Transverse colon (tissue), 4 donors: ENCODE data around the gene HHIPL1.

ENCODE experiments used
- EP300 ChIP-seq: sonication (generic); formaldehyde crosslinking; IDR thresholded peaks from one replicate; pipeline ENCODE4 v1.6.1; 2017; ENCODE audit warnings: antibody characterized with exemption, low read depth
- POLR2A ChIP-seq: fragments of 450-650 bp; IDR thresholded peaks from one replicate; pipeline ENCODE4 v1.6.1; 2016; ENCODE audit warnings: antibody characterized with exemption, mild to moderate bottlenecking, moderate library complexity
- POLR2AphosphoS5 ChIP-seq, 3 donors: sonication (generic); formaldehyde crosslinking; IDR thresholded peaks; one replicate each; pipeline ENCODE4 v1.6.1; 2016; ENCODE audit warnings: antibody characterized with exemption in 3 of 3
- TF ChIP-seq, protein P1 (sequence below), 5 experiments: fragments of 200-600 bp in 3 of 5; fragments of 450-650 bp in 2 of 5; sonication (generic) in 3 of 5; IDR thresholded peaks; 1 replicate in 2 of 5; 2 replicates in 3 of 5; pipeline ENCODE4 v1.5.1; 2016 to 2017; ENCODE audit warnings: antibody characterized with exemption in 5 of 5, inconsistent platforms in 3 of 5, mild to moderate bottlenecking in 2 of 5, moderate library complexity in 1 of 5

DNA sequence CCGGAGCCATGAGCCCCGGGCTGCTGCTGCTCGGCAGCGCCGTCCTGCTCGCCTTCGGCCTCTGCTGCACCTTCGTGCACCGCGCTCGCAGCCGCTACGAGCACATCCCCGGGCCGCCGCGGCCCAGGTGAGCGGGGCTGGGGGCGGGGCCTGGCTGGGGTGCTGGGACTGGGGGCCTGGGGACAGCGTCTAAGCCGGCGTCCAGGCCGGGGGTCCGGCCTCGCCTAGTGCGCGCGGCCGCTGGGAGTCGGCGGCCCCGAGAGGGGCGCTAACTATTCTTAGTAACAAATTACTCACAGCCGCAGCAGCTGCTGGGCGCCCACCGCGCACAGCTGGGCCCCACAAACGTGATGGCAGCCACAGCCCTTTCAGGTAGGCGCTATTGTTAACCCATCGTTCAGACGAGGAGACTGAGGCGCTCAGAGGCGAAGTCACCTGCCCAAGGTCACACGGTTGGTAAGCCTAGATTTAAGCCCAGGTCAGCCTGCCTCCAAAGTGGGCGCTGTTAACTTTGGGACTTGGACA, 39.5 kb downstream of the HHIPL1 start:
- TF ChIP-seq, protein P1, sequence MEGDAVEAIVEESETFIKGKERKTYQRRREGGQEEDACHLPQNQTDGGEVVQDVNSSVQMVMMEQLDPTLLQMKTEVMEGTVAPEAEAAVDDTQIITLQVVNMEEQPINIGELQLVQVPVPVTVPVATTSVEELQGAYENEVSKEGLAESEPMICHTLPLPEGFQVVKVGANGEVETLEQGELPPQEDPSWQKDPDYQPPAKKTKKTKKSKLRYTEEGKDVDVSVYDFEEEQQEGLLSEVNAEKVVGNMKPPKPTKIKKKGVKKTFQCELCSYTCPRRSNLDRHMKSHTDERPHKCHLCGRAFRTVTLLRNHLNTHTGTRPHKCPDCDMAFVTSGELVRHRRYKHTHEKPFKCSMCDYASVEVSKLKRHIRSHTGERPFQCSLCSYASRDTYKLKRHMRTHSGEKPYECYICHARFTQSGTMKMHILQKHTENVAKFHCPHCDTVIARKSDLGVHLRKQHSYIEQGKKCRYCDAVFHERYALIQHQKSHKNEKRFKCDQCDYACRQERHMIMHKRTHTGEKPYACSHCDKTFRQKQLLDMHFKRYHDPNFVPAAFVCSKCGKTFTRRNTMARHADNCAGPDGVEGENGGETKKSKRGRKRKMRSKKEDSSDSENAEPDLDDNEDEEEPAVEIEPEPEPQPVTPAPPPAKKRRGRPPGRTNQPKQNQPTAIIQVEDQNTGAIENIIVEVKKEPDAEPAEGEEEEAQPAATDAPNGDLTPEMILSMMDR (IDR thresholded peaks at IDR 0.05): no peak
- TF ChIP-seq POLR2AphosphoS5 (IDR thresholded peaks at IDR 0.05): no peak
- no peak for TF ChIP-seq POLR2A
- TF ChIP-seq EP300: no peak
